Urothelium cell line (cell line): ENCODE measurements around the gene UNC13C.

Experiments used
- DNase-seq: peaks from one replicate; pipeline ENCODE4 v3.0.0; 2011; ENCODE audit warnings: low spot score, mixed read lengths
- FAIRE-seq: peaks from 2 replicates; lab custom pipeline; 2011; peaks lifted over from hg19 to GRCh38; lab: Jason Lieb, UNC

UNC13C gene

GRCh38 chr15:54282228-54282836 is 304.1 kb downstream of the UNC13C start:
- FAIRE-seq (no peak), DNase-seq (no peak)

- no peak for FAIRE-seq
- no peak for DNase-seq
Observed at GRCh38 chr15:54288049-54288448, 309.8 kb downstream of the UNC13C start.

- no peak for FAIRE-seq
- no peak for DNase-seq
Observed at GRCh38 chr15:54289590-54290136, 311.4 kb downstream of the UNC13C start.

GRCh38 chr15:54298396-54298795 is 320.2 kb downstream of the UNC13C start:
- FAIRE-seq (no peak), DNase-seq (no peak)

- DNase-seq (peak; percentile 8), FAIRE-seq (no peak)
Observed at GRCh38 chr15:54304321-54304720, 326.1 kb downstream of the UNC13C start.

- FAIRE-seq = no peak
Observed at GRCh38 chr15:54305138-54305537, 326.9 kb downstream of the UNC13C start.

GRCh38 chr15:54307252-54307902 is 329.1 kb downstream of the UNC13C start:
- FAIRE-seq (no peak), DNase-seq (no peak)

More at GRCh38 chr15:54305138-54305537, 326.9 kb downstream of the UNC13C start:
- no peak for DNase-seq

- DNase-seq (no peak), FAIRE-seq (no peak)
Observed at GRCh38 chr15:54307926-54308325, 329.7 kb downstream of the UNC13C start.

- FAIRE-seq (no peak), DNase-seq (no peak)
Observed at GRCh38 chr15:54312528-54312927, 334.3 kb downstream of the UNC13C start.

GRCh38 chr15:54321426-54321825 is 343.2 kb downstream of the UNC13C start:
- FAIRE-seq = no peak

GRCh38 chr15:54322341-54322740 is 344.1 kb downstream of the UNC13C start:
- FAIRE-seq = no peak
- no peak for DNase-seq

More at GRCh38 chr15:54321426-54321825, 343.2 kb downstream of the UNC13C start:
- no peak for DNase-seq

GRCh38 chr15:54345301-54345700 is 367.1 kb downstream of the UNC13C start:
- DNase-seq = no peak
- FAIRE-seq = no peak

- FAIRE-seq (no peak), DNase-seq (no peak)
Observed at GRCh38 chr15:54345827-54346226, 367.6 kb downstream of the UNC13C start.

GRCh38 chr15:54347082-54347827 is 369.0 kb downstream of the UNC13C start:
- FAIRE-seq (no peak), DNase-seq (no peak)

- DNase-seq = no peak
- no peak for FAIRE-seq
Observed at GRCh38 chr15:54353726-54354125, 375.5 kb downstream of the UNC13C start.

- FAIRE-seq (no peak), DNase-seq (no peak)
Observed at GRCh38 chr15:54354341-54354740, 376.1 kb downstream of the UNC13C start.

- no peak for DNase-seq
- FAIRE-seq = no peak
Observed at GRCh38 chr15:54364961-54365360, 386.7 kb downstream of the UNC13C start.

GRCh38 chr15:54373332-54373731 is 395.1 kb downstream of the UNC13C start:
- DNase-seq (no peak), FAIRE-seq (no peak)

GRCh38 chr15:54374184-54374952 is 396.1 kb downstream of the UNC13C start:
- no peak for FAIRE-seq
- no peak for DNase-seq

- DNase-seq (no peak), FAIRE-seq (no peak)
Observed at GRCh38 chr15:54387799-54388198, 409.6 kb downstream of the UNC13C start.

GRCh38 chr15:54388746-54389145 is 410.5 kb downstream of the UNC13C start:
- no peak for DNase-seq
- no peak for FAIRE-seq
